ENCODE measurements around the gene UGT1A9. TPM values are rescaled to one million over a fixed set of nuclear protein-coding genes. Genes with fewer than 3 reads are reported as not detected.

The UGT1A9 gene
- polyA plus RNA-seq, 1 donor (not counting 4 experiments of a cell fraction or from before 2014, with no cell fraction given): not detected

DNA sequence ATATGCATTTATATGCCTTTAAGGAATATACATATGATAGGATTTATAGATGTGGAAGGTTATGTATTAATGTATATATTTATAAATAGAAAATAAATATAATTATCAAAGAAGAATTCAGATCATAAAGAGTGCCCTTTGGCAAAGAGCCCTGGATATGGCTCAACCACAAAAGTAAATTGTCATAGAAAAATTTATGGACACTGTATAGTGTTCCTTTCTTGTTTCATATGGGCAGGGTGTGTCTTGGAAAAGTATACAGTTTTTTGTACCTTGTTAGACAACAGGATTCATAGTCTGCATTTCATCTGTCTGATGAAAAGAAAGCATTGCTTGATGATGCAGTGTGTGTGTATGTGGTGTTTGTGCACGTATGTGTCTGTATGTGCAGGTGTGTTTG lies 12.9 kb downstream of the UGT1A9 start:
- no peak for TF ChIP-seq EZH2 (IDR thresholded peaks at IDR 0.05; ENCODE audit: low read length)
- TF ChIP-seq, protein P1, sequence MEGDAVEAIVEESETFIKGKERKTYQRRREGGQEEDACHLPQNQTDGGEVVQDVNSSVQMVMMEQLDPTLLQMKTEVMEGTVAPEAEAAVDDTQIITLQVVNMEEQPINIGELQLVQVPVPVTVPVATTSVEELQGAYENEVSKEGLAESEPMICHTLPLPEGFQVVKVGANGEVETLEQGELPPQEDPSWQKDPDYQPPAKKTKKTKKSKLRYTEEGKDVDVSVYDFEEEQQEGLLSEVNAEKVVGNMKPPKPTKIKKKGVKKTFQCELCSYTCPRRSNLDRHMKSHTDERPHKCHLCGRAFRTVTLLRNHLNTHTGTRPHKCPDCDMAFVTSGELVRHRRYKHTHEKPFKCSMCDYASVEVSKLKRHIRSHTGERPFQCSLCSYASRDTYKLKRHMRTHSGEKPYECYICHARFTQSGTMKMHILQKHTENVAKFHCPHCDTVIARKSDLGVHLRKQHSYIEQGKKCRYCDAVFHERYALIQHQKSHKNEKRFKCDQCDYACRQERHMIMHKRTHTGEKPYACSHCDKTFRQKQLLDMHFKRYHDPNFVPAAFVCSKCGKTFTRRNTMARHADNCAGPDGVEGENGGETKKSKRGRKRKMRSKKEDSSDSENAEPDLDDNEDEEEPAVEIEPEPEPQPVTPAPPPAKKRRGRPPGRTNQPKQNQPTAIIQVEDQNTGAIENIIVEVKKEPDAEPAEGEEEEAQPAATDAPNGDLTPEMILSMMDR (optimal IDR thresholded peaks at IDR 0.05 in 1 of 3, IDR thresholded peaks at IDR 0.05 in 1 of 3, conservative IDR thresholded peaks at IDR 0.05 in 1 of 3; ENCODE audit: extremely low read depth in 1 of 3, insufficient read depth in 2 of 3, low read length in 3 of 3): no peak
- Histone ChIP-seq H3K9me1 (ENCODE audit: control insufficient read depth, extremely low read depth, insufficient read depth, low read length) (no peaks in the 10 kb centered on the region), H3K79me2 (ENCODE audit: control insufficient read depth, insufficient read depth, low read length) (no peaks in the 10 kb centered on the region), H3K4me1 (ENCODE audit: control insufficient read depth, extremely low read depth, insufficient read depth, low read length) (peaks cover 6% of the 10 kb centered on the region), H3K27me3 (ENCODE audit: control insufficient read depth, extremely low read depth, insufficient read depth, low read length) (no peaks in the 10 kb centered on the region), H4K20me1 (ENCODE audit: control insufficient read depth, extremely low read depth, insufficient read depth, low read length) (no peaks in the 10 kb centered on the region), H3K9me3 (ENCODE audit: control insufficient read depth, low read depth, low read length) (no peaks in the 10 kb centered on the region), H3K36me3 (ENCODE audit: control insufficient read depth in 2 of 2, extremely low read depth in 1 of 2, insufficient read depth in 2 of 2, low read length in 2 of 2) (no peaks in the 10 kb centered on the region), H3K27ac (ENCODE audit: control insufficient read depth, insufficient read depth, low read length) (no peak overlapping the region), H3K4me2 (ENCODE audit: control insufficient read depth, extremely low read depth, insufficient read depth, low read depth, low read length) (no peak overlapping the region), H3K9ac (ENCODE audit: control insufficient read depth, extremely low read depth, insufficient read depth, low read length) (no peak overlapping the region), H3K4me3 (ENCODE audit: control insufficient read depth in 2 of 3, extremely low read depth in 1 of 3, insufficient read depth in 2 of 3, low read depth in 1 of 3, low read length in 3 of 3) (no peak overlapping the region), H2AFZ (ENCODE audit: control insufficient read depth, low read length) (no peak overlapping the region)
- FAIRE-seq (no peak), DNase-seq (ENCODE audit: low read depth, low spot score) (no peak)
- dilution Hi-C loops (cut with MboI; ENCODE audit: extremely low pct_ligation_motif_present, low sequenced_read_pairs): no loop called here

DNA sequence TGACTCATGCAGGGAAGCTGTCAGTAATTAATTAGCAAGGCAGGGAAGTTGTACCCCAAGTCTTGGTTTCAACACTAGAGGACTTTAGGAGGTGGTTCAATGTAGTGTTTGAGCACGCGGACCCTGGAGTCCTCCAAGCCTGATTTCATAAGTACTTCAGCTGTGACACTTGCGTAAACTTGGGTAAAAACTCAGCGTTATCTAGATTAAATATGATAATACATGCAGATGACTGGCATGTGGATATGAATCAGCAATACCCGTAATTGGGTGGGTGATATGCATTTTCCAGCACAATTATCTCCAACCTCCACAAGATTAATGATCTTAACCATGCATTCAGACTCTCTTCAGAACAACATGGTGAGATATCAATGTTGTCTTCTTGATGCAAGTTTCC lies 15.2 kb downstream of the UGT1A9 start:
- no peak overlapping the region for H2AFZ ChIP-seq (ENCODE audit: control insufficient read depth, low read length)
- no peak overlapping the region for H3K9ac ChIP-seq (ENCODE audit: control insufficient read depth, extremely low read depth, insufficient read depth, low read length)
- TF ChIP-seq, protein P1 (optimal IDR thresholded peaks at IDR 0.05 in 1 of 3, IDR thresholded peaks at IDR 0.05 in 1 of 3, conservative IDR thresholded peaks at IDR 0.05 in 1 of 3; ENCODE audit: extremely low read depth in 1 of 3, insufficient read depth in 2 of 3, low read length in 3 of 3): no peak
- TF ChIP-seq EZH2 (IDR thresholded peaks at IDR 0.05; ENCODE audit: low read length): no peak
- no peak for FAIRE-seq
- no peaks in the 10 kb centered on the region for H3K9me3 ChIP-seq (ENCODE audit: control insufficient read depth, low read depth, low read length)
- dilution Hi-C loops (cut with MboI; ENCODE audit: extremely low pct_ligation_motif_present, low sequenced_read_pairs): no loop called here
- no peaks in the 10 kb centered on the region for H3K27me3 ChIP-seq (ENCODE audit: control insufficient read depth, extremely low read depth, insufficient read depth, low read length)
- H3K27ac ChIP-seq (ENCODE audit: control insufficient read depth, insufficient read depth, low read length): no peak overlapping the region
- peaks cover 4% of the 10 kb centered on the region for H3K79me2 ChIP-seq (ENCODE audit: control insufficient read depth, insufficient read depth, low read length)
- no peaks in the 10 kb centered on the region for H4K20me1 ChIP-seq (ENCODE audit: control insufficient read depth, extremely low read depth, insufficient read depth, low read length)
- no peaks in the 10 kb centered on the region for H3K36me3 ChIP-seq (ENCODE audit: control insufficient read depth in 2 of 2, extremely low read depth in 1 of 2, insufficient read depth in 2 of 2, low read length in 2 of 2)
- no peaks in the 10 kb centered on the region for H3K9me1 ChIP-seq (ENCODE audit: control insufficient read depth, extremely low read depth, insufficient read depth, low read length)
- no peak overlapping the region for H3K4me3 ChIP-seq (ENCODE audit: control insufficient read depth in 2 of 3, extremely low read depth in 1 of 3, insufficient read depth in 2 of 3, low read depth in 1 of 3, low read length in 3 of 3)
- peaks cover 22% of the 10 kb centered on the region for H3K4me1 ChIP-seq (ENCODE audit: control insufficient read depth, extremely low read depth, insufficient read depth, low read length)
- no peak overlapping the region for H3K4me2 ChIP-seq (ENCODE audit: control insufficient read depth, extremely low read depth, insufficient read depth, low read depth, low read length)
- DNase-seq (ENCODE audit: low read depth, low spot score): no peak

Data from keratinocyte (primary cell).